ENCODE results near the gene NISCH.
A peak's percentile ranks its signal among the peaks of the same experiment; 100 is the strongest.

GRCh38 chr3:52515192-52515591, 59.8 kb downstream of the NISCH start:
- TF ChIP-seq POLR2AphosphoS5 (IDR thresholded peaks at IDR 0.05; ENCODE audit: insufficient read depth, low read depth, low read length): no peak
- TF ChIP-seq CTCF (IDR thresholded peaks at IDR 0.05; ENCODE audit: extremely low read depth in 1 of 2, insufficient read depth in 1 of 2, low read depth in 1 of 2, low read length in 2 of 2): no peak
- TF ChIP-seq POLR2A (IDR thresholded peaks at IDR 0.05; ENCODE audit: low read depth, low read length): peak; percentile 6
- TF ChIP-seq MYC (IDR thresholded peaks at IDR 0.05; ENCODE audit: low read depth, low read length): no peak
- no peak for TF ChIP-seq MAX (IDR thresholded peaks at IDR 0.05; ENCODE audit: insufficient read depth, insufficient read length)

All from endothelial cell of umbilical vein (primary cell).